PFSK-1 (cell line): Measurements from ENCODE around the gene TBC1D30.

ENCODE experiments used
- POLR2AphosphoS5 ChIP-seq: IDR thresholded peaks from 2 replicates; pipeline ENCODE4 v1.6.1; 2012; ENCODE audit warnings: low read depth, mild to moderate bottlenecking, control low read depth, low read length, moderate library complexity
- REST ChIP-seq, 2 experiments: IDR thresholded peaks; 2 replicates each; pipeline versions ENCODE4 v1.6.1 to v1.8.0; 2011 to 2012; ENCODE audit warnings: low read depth in 2 of 2, low read length in 2 of 2, control low read depth in 1 of 2, inconsistent platforms in 1 of 2, mild to moderate bottlenecking in 1 of 2, moderate library complexity in 1 of 2; ENCODE audit not compliant: insufficient read depth in 1 of 2

- TF ChIP-seq POLR2AphosphoS5 (no peak), REST (IDR thresholded peaks at IDR 0.05; ENCODE audit: insufficient read depth in 1 of 2, low read depth in 2 of 2, low read length in 2 of 2) (no peak)
Measured at GRCh38 chr12:64793610-64794009, 30.8 kb upstream of the TBC1D30 start.
